GM23338 (cell line): ENCODE results near the gene ABI3.

Experiments used
- CREB1 ChIP-seq: fragments of 250-450 bp; sonication (Bioruptor Pico); IDR thresholded peaks from 2 replicates; pipeline ENCODE4 v1.5.0; 2020; ENCODE audit warnings: low read depth, mild to moderate bottlenecking, moderate library complexity
- CTCF ChIP-seq, 2 experiments: fragments of 200-600 bp in 1 of 2; sonication (generic) in 1 of 2; conservative IDR thresholded peaks; 2 replicates each; pipeline versions ENCODE4 v1.5.1 to v1.6.1; 2016 to 2017; ENCODE audit warnings: antibody characterized with exemption in 2 of 2, low read depth in 2 of 2, mild to moderate bottlenecking in 2 of 2, moderate library complexity in 1 of 2
- ETS1 ChIP-seq: IDR thresholded peaks from 2 replicates; pipeline ENCODE4 v1.6.1; 2016; ENCODE audit warnings: antibody characterized with exemption
- EZH2 ChIP-seq: fragments of 200-600 bp; sonication (generic); IDR thresholded peaks from one replicate; pipeline ENCODE4 v1.8.0; 2017; ENCODE audit warnings: antibody characterized with exemption, mild to moderate bottlenecking, low read depth; ENCODE audit not compliant: unreplicated experiment
- EZH2phosphoT487 ChIP-seq: fragments of 200-600 bp; sonication (generic); IDR thresholded peaks from one replicate; pipeline ENCODE4 v1.8.1; 2018; ENCODE audit warnings: antibody characterized with exemption; ENCODE audit not compliant: unreplicated experiment
- JUNB ChIP-seq: IDR thresholded peaks from one replicate; pipeline ENCODE4 v1.6.1; 2016; ENCODE audit warnings: antibody characterized with exemption; ENCODE audit not compliant: unreplicated experiment
- NANOG ChIP-seq: IDR thresholded peaks from 2 replicates; pipeline ENCODE4 v1.6.1; 2016; ENCODE audit warnings: antibody characterized with exemption, borderline replicate concordance
- POLR2AphosphoS5 ChIP-seq: IDR thresholded peaks from 2 replicates; pipeline ENCODE4 v1.6.1; 2016; ENCODE audit warnings: antibody characterized with exemption, low read depth
- REST ChIP-seq: IDR thresholded peaks from one replicate; pipeline ENCODE4 v1.6.1; 2018; ENCODE audit warnings: antibody characterized with exemption; ENCODE audit not compliant: unreplicated experiment
- STAT1 ChIP-seq: IDR thresholded peaks from one replicate; pipeline ENCODE4 v1.6.1; 2016; ENCODE audit warnings: antibody characterized with exemption; ENCODE audit not compliant: unreplicated experiment
- TF ChIP-seq, protein P1 (sequence below): fragments of 250-450 bp; sonication (Bioruptor Pico); IDR thresholded peaks from 2 replicates; pipeline ENCODE4 v1.5.0; 2020; ENCODE audit warnings: mild to moderate bottlenecking, moderate library complexity

GRCh38 chr17:49260011-49260816 lies 49.7 kb downstream of the ABI3 start:
- TF ChIP-seq POLR2AphosphoS5 (no peak), CTCF (conservative IDR thresholded peaks at IDR 0.05; ENCODE audit: low read depth in 2 of 2) (no peak), EZH2 (peak; percentile 25), STAT1 (no peak), EZH2phosphoT487 (no peak), NANOG (no peak), JUNB (no peak), CREB1 (CRISPR knock-in tag) (no peak), REST (no peak), ETS1 (no peak)
- TF ChIP-seq, protein P1, sequence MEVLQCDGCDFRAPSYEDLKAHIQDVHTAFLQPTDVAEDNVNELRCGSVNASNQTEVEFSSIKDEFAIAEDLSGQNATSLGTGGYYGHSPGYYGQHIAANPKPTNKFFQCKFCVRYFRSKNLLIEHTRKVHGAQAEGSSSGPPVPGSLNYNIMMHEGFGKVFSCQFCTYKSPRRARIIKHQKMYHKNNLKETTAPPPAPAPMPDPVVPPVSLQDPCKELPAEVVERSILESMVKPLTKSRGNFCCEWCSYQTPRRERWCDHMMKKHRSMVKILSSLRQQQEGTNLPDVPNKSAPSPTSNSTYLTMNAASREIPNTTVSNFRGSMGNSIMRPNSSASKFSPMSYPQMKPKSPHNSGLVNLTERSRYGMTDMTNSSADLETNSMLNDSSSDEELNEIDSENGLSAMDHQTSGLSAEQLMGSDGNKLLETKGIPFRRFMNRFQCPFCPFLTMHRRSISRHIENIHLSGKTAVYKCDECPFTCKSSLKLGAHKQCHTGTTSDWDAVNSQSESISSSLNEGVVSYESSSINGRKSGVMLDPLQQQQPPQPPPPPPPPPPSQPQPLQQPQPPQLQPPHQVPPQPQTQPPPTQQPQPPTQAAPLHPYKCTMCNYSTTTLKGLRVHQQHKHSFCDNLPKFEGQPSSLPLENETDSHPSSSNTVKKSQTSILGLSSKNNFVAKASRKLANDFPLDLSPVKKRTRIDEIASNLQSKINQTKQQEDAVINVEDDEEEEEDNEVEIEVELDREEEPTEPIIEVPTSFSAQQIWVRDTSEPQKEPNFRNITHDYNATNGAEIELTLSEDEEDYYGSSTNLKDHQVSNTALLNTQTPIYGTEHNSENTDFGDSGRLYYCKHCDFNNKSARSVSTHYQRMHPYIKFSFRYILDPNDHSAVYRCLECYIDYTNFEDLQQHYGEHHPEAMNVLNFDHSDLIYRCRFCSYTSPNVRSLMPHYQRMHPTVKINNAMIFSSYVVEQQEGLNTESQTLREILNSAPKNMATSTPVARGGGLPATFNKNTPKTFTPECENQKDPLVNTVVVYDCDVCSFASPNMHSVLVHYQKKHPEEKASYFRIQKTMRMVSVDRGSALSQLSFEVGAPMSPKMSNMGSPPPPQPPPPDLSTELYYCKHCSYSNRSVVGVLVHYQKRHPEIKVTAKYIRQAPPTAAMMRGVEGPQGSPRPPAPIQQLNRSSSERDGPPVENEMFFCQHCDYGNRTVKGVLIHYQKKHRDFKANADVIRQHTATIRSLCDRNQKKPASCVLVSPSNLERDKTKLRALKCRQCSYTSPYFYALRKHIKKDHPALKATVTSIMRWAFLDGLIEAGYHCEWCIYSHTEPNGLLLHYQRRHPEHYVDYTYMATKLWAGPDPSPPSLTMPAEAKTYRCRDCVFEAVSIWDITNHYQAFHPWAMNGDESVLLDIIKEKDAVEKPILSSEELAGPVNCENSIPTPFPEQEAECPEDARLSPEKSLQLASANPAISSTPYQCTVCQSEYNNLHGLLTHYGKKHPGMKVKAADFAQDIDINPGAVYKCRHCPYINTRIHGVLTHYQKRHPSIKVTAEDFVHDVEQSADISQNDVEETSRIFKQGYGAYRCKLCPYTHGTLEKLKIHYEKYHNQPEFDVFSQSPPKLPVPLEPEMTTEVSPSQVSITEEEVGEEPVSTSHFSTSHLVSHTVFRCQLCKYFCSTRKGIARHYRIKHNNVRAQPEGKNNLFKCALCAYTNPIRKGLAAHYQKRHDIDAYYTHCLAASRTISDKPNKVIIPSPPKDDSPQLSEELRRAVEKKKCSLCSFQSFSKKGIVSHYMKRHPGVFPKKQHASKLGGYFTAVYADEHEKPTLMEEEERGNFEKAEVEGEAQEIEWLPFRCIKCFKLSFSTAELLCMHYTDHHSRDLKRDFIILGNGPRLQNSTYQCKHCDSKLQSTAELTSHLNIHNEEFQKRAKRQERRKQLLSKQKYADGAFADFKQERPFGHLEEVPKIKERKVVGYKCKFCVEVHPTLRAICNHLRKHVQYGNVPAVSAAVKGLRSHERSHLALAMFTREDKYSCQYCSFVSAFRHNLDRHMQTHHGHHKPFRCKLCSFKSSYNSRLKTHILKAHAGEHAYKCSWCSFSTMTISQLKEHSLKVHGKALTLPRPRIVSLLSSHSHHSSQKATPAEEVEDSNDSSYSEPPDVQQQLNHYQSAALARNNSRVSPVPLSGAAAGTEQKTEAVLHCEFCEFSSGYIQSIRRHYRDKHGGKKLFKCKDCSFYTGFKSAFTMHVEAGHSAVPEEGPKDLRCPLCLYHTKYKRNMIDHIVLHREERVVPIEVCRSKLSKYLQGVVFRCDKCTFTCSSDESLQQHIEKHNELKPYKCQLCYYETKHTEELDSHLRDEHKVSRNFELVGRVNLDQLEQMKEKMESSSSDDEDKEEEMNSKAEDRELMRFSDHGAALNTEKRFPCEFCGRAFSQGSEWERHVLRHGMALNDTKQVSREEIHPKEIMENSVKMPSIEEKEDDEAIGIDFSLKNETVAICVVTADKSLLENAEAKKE (CRISPR knock-in tag) = no peak
